Coronary artery (tissue), 2 donors: Measurements from ENCODE around the gene FOXO3.
"Not testable (repeated sequence)": the region's sequence is repeated elsewhere in the genome, so short reads cannot be mapped to it uniquely, and the experiment has no call there.

Source experiments
- DNase-seq: peaks from one replicate; pipeline ENCODE4 v3.0.0-alpha.2; 2017; ENCODE audit warnings: low spot score
- H3K27ac ChIP-seq, 2 donors: fragments of 200-600 bp; sonication (generic); one replicate each; pipeline ENCODE4 v1.5.1; 2016 to 2019
- H3K4me3 ChIP-seq: fragments of 200-600 bp; sonication (generic); 2 replicates; pipeline ENCODE4 v1.5.1; 2016; ENCODE audit warnings: mild to moderate bottlenecking, moderate library complexity
- TF ChIP-seq, protein P1 (sequence below): fragments of 200-600 bp; sonication (generic); IDR thresholded peaks from one replicate; pipeline ENCODE4 v1.5.1; 2019; ENCODE audit warnings: antibody characterized with exemption

FOXO3 gene

DNA sequence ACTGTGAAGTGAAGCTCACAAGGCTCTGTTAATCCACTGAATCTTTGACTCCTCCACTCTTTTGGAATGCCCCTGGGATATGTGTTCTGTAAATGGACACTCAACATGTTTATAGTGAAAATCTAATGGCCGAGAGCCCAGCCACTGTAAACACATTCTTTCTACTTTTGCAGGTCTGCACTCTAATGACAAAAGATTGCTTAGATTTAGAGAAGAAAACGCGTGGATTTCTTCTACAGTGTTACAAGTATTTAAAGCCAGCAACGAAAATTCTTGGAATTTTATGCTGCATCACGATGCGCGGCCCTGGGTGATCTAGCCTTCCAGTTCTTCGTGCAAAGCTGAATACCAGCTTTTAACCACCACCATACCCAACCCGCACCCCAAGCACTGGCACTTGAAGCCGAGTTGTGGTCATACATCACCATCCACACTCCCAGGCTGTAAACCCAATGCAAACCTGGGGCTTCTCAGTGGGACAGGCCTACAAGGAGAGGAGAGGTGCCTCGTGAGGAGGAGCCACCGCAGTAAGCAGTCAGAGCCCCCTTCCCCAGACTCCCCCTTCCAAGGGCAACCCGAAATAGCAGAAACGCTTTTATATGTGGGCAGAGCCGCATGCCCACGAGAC is 3.7 kb upstream of the FOXO3 start:
- TF ChIP-seq, protein P1, sequence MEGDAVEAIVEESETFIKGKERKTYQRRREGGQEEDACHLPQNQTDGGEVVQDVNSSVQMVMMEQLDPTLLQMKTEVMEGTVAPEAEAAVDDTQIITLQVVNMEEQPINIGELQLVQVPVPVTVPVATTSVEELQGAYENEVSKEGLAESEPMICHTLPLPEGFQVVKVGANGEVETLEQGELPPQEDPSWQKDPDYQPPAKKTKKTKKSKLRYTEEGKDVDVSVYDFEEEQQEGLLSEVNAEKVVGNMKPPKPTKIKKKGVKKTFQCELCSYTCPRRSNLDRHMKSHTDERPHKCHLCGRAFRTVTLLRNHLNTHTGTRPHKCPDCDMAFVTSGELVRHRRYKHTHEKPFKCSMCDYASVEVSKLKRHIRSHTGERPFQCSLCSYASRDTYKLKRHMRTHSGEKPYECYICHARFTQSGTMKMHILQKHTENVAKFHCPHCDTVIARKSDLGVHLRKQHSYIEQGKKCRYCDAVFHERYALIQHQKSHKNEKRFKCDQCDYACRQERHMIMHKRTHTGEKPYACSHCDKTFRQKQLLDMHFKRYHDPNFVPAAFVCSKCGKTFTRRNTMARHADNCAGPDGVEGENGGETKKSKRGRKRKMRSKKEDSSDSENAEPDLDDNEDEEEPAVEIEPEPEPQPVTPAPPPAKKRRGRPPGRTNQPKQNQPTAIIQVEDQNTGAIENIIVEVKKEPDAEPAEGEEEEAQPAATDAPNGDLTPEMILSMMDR, result no peak
- peak overlapping the region; percentile 92 for H3K4me3 ChIP-seq
- peak overlapping the region; percentile 91 to 98 for H3K27ac ChIP-seq
- DNase-seq, result peak; percentile 82

DNA sequence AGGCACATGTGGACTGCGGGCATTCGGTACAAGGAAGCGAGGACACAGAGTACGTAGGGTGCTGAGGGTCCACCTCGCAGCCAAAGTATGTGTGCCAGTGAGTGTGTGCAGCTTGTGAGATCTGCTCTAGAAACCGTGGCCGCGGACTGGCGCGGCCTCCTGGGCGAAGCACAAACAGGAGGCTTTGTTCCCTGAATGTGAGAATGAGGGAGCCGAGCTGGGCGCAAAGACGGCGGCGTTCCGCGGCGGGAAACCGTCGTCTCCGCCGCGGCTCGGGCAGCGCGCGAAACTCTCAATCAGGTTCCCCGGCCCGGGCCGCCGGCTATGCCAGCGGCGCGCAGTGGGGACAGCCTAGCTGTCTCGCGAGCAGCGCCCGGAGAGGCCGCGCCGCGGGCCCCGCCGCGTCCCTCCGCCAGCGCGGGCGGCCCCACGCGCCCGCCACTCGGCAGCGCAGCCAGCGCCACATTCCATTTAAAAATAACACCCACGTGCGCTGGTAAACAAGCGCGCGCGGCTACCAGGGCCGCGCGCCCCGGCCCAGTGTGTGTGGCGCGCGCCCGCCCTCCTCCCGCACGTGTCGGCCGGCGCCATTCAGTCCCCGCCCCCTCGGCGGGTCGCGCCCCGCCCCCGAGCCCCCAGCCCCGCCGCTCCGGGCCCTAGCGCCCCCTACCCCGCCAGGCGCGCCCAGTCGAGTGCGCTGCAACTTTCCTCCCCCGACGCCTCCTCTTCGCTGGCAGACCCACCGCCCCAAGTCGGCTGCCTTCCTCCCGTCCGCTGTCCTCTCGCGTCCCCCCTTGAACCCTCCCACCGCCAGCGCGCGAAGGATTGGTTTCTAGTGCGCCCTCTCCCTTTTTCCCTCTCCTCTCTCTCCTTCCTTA is 3.0 kb upstream of the FOXO3 start:
- Histone ChIP-seq H3K4me3 (peak overlapping the region; percentile 92), H3K27ac (peak overlapping the region; percentile 91 to 98)
- no peak for DNase-seq
- TF ChIP-seq, protein P1, result no peak

DNA sequence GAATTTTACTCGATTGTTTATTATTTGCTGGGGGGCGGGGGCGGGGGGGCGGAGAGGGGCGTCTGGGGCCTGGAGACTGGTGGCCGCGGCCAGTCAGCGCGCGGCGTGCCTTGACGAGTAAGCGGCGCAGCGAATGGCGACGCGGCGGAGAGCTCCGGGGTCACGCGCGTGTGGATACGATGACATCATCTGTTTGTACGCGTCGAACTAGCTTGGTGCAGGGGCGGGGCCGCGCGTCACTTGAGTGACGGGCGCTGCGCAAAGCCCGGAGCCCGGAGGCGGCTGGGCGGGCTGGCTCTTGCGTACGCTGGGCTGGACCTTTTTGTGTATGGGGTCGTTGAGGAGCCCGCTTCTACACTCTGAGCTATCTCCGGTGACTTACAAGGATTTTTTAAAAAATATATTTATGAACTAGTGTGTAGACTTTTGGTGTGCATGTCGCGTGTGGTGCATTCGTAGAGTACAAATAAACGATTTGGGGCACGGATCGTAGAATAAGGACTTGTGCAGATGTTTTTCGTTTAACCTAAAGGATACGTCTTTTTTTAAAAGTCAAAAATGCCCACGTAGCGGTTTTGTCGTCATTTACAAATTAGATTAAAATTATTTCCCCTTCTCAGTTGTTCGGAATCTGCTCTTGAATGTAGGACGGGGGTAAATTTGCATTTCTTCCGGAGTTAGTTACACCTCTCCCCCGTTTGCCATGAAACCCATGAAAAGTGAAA is 2.2 kb upstream of the FOXO3 start:
- TF ChIP-seq, protein P1, result no peak
- Histone ChIP-seq H3K27ac (peak overlapping the region; percentile 91 to 98), H3K4me3 (peak overlapping the region; percentile 92)
- peak; percentile 98 for DNase-seq

DNA sequence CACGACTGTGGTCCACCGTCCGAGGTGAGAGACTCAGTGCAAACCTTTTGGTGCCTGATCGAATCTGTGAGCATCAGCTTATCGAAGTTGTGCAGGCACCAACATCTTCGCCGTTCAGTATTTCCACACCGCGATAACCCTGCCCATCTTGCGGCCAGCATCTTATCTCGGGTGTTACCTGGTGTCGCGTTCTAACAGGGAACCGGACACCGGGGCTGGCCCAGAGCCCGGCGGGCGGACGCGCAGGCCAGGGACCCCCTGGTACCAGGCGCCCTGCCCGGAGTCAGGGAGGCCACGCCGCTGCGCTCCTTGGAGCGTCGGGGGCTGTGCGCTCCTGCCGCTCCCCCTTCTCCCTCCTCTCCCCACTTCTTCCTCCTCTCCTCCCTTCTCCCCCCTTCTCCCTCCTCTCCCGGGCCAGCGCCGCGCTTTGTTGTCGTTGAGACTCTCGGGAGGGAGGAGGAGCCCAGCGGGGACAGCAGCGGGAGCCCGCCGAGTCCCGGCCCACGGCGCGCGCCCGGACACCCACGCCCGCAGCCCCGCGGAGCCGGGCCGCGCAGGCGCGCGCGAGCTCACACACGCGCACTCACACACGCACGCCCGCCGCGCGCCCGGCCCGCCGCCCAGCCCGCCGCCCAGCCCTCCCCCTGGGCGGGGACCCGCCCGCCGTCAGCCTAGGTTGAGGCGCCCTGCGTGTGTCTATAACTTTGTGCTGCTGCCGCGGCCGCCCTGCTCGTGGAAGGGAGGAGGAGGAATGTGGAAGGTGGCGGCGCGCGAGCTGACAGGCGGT is 1.4 kb upstream of the FOXO3 start:
- peak overlapping the region; percentile 92 for H3K4me3 ChIP-seq
- TF ChIP-seq, protein P1, result no peak
- H3K27ac ChIP-seq, result peak overlapping the region; percentile 91 to 98
- peak; percentile 96 for DNase-seq

DNA sequence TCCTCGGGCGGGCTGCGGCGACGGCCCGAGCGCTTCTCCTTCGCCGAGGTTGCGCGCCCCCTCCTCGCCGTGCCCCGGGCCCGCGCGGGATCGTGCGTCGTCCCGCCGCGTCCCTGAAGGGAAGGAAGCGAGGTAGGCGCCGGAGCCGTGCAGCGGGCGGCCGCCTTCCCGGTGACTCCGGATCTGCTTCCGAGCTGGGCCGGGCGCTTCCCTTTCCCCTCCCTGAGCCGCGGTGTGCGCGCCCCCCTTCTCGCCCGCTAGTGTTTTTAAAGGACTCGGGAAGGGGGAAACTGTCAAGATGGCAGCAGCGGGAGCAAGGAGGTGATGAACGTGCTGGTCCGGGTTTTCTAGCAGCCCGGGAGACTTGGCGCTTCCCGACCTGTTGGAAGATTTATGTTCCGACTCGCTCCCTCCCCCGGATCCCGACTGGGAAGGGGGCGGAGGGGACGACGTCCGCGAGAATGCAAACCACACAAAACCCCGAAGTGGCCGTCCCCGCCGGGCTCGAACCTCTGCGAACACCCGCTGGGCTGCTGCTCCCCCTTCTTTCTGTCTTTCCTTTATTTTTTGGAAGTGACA is 744 bp upstream of the FOXO3 start:
- peak overlapping the region; percentile 92 for H3K4me3 ChIP-seq
- DNase-seq, result peak; percentile 88
- peak overlapping the region; percentile 91 to 98 for H3K27ac ChIP-seq

DNA sequence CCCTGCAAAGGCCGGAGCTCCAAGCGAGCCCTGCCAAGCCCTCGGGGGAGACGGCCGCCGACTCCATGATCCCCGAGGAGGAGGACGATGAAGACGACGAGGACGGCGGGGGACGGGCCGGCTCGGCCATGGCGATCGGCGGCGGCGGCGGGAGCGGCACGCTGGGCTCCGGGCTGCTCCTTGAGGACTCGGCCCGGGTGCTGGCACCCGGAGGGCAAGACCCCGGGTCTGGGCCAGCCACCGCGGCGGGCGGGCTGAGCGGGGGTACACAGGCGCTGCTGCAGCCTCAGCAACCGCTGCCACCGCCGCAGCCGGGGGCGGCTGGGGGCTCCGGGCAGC is 561 bp downstream of the FOXO3 start:
- peak overlapping the region; percentile 91 to 98 for H3K27ac ChIP-seq
- peak overlapping the region; percentile 92 for H3K4me3 ChIP-seq
- DNase-seq, result not testable (repeated sequence)

More for the DNA sequence above, 744 bp upstream of the FOXO3 start:
- TF ChIP-seq, protein P1, result no peak
